ENCODE measurements around the gene AKAP6.
A peak's percentile ranks its signal among the peaks of the same experiment; 100 is the strongest.

Gene AKAP6

GRCh38 chr14:32694795-32695449 is 365.8 kb downstream of the AKAP6 start:
- Histone ChIP-seq H3K27ac (ENCODE audit: low read depth, low read length) (no peak overlapping the region), H3K4me3 (ENCODE audit: low read depth in 1 of 2, low read length in 2 of 2) (no peak overlapping the region), H3K9ac (ENCODE audit: low read length) (no peak overlapping the region), H3K27me3 (ENCODE audit: control insufficient read depth in 1 of 2, insufficient read depth in 2 of 2, low read length in 2 of 2) (no peaks in the 10 kb centered on the region), H3K4me1 (ENCODE audit: insufficient read depth, low read length) (no peaks in the 10 kb centered on the region), H3K9me3 (ENCODE audit: low read length) (no peaks in the 10 kb centered on the region), H3K36me3 (ENCODE audit: insufficient read depth, low read length) (peaks cover 3% of the 10 kb centered on the region)

DNA sequence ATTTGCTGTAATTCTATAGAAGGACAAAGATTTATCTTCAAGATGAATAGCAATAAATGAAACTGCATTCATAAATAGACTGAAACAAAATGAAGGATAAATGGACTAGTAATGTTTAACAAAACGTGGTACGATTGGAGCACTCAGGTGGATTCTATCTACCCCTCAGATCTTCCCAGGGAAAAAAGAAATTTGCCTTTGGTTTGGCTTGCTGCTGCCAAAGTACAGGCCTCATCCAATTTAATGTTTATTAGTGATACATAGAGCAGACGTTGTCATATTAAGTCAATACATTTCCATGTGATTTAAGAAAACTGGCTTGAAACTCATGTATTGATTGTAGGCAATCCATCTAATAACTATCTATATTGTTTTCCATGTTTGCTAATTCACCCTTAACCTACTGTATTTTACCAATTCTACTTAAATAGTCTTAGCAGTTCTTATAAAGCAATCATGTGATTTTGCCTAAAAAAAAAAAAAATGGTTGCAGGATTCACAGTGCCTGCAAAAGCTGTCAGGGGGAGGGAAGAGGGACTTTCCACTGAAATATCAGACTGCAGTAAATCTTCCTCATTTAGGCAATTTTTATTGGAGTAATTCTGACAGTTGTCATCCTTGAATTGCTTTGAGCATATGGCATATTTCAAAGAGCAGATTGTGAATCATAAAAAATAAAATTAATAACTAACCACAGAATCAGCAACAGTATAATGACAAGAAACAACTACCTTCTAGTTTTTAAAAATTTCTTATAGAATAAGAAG is 367.4 kb downstream of the AKAP6 start:
- no peak overlapping the region for H3K27ac ChIP-seq (ENCODE audit: low read depth, low read length)
- H3K9me3 ChIP-seq (ENCODE audit: low read length) = no peaks in the 10 kb centered on the region
- H3K27me3 ChIP-seq (ENCODE audit: control insufficient read depth in 1 of 2, insufficient read depth in 2 of 2, low read length in 2 of 2) = no peaks in the 10 kb centered on the region
- peaks cover under 1% of the 10 kb centered on the region for H3K4me1 ChIP-seq (ENCODE audit: insufficient read depth, low read length)
- H3K36me3 ChIP-seq (ENCODE audit: insufficient read depth, low read length) = peaks cover 3% of the 10 kb centered on the region
- H3K4me3 ChIP-seq (ENCODE audit: low read depth in 1 of 2, low read length in 2 of 2) = no peak overlapping the region
- H3K9ac ChIP-seq (ENCODE audit: low read length) = no peak overlapping the region

GRCh38 chr14:32697114-32697513 is 368.0 kb downstream of the AKAP6 start:
- H3K9ac ChIP-seq (ENCODE audit: low read length) = no peak overlapping the region
- no peak overlapping the region for H3K27ac ChIP-seq (ENCODE audit: low read depth, low read length)
- no peaks in the 10 kb centered on the region for H3K27me3 ChIP-seq (ENCODE audit: control insufficient read depth in 1 of 2, insufficient read depth in 2 of 2, low read length in 2 of 2)
- peaks cover 3% of the 10 kb centered on the region for H3K36me3 ChIP-seq (ENCODE audit: insufficient read depth, low read length)
- H3K4me3 ChIP-seq (ENCODE audit: low read depth in 1 of 2, low read length in 2 of 2) = no peak overlapping the region
- peaks cover 7% of the 10 kb centered on the region for H3K4me1 ChIP-seq (ENCODE audit: insufficient read depth, low read length)
- no peaks in the 10 kb centered on the region for H3K9me3 ChIP-seq (ENCODE audit: low read length)

GRCh38 chr14:32697704-32698103 is 368.6 kb downstream of the AKAP6 start:
- Histone ChIP-seq H3K9me3 (ENCODE audit: low read length) (no peaks in the 10 kb centered on the region), H3K4me3 (ENCODE audit: low read depth in 1 of 2, low read length in 2 of 2) (no peak overlapping the region), H3K9ac (ENCODE audit: low read length) (no peak overlapping the region), H3K27me3 (ENCODE audit: control insufficient read depth in 1 of 2, insufficient read depth in 2 of 2, low read length in 2 of 2) (no peaks in the 10 kb centered on the region), H3K36me3 (ENCODE audit: insufficient read depth, low read length) (peaks cover 3% of the 10 kb centered on the region), H3K4me1 (ENCODE audit: insufficient read depth, low read length) (peaks cover 13% of the 10 kb centered on the region), H3K27ac (ENCODE audit: low read depth, low read length) (no peak overlapping the region)

- Histone ChIP-seq H3K27me3 (ENCODE audit: control insufficient read depth in 1 of 2, insufficient read depth in 2 of 2, low read length in 2 of 2) (no peaks in the 10 kb centered on the region), H3K9ac (ENCODE audit: low read length) (no peak overlapping the region), H3K27ac (ENCODE audit: low read depth, low read length) (no peak overlapping the region), H3K4me3 (ENCODE audit: low read depth in 1 of 2, low read length in 2 of 2) (no peak overlapping the region), H3K4me1 (ENCODE audit: insufficient read depth, low read length) (peaks cover 24% of the 10 kb centered on the region), H3K9me3 (ENCODE audit: low read length) (no peaks in the 10 kb centered on the region), H3K36me3 (ENCODE audit: insufficient read depth, low read length) (peaks cover 3% of the 10 kb centered on the region)
Observed at GRCh38 chr14:32698831-32699230, 369.7 kb downstream of the AKAP6 start.

DNA sequence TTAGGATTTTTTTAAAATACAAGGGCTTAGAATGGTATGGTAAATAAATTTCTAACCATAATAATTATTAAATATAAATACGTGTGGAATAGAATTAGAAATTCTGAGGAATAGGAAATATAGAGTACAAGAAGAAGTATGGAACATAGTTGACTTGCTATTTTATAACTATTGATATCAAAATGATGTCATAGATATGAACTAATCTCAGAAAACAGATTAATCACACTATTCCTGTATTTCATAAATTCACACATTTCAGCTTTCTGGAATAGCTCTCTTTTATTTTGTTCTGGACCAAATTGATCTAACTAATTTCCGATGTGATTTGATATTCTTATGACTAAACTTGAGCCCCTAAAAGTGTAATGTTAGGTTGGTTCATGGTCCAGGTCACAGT is 372.4 kb downstream of the AKAP6 start:
- Histone ChIP-seq H3K4me3 (ENCODE audit: low read depth in 1 of 2, low read length in 2 of 2) (no peak overlapping the region), H3K9me3 (ENCODE audit: low read length) (no peaks in the 10 kb centered on the region), H3K36me3 (ENCODE audit: insufficient read depth, low read length) (peaks cover 3% of the 10 kb centered on the region), H3K27me3 (ENCODE audit: control insufficient read depth in 1 of 2, insufficient read depth in 2 of 2, low read length in 2 of 2) (no peaks in the 10 kb centered on the region), H3K4me1 (ENCODE audit: insufficient read depth, low read length) (peaks cover 31% of the 10 kb centered on the region), H3K27ac (ENCODE audit: low read depth, low read length) (peak overlapping the region; percentile 27), H3K9ac (ENCODE audit: low read length) (no peak overlapping the region)

GRCh38 chr14:32702088-32702487 is 373.0 kb downstream of the AKAP6 start:
- H3K9me3 ChIP-seq (ENCODE audit: low read length) = no peaks in the 10 kb centered on the region
- H3K4me1 ChIP-seq (ENCODE audit: insufficient read depth, low read length) = peaks cover 34% of the 10 kb centered on the region
- no peaks in the 10 kb centered on the region for H3K27me3 ChIP-seq (ENCODE audit: control insufficient read depth in 1 of 2, insufficient read depth in 2 of 2, low read length in 2 of 2)
- no peak overlapping the region for H3K9ac ChIP-seq (ENCODE audit: low read length)
- H3K4me3 ChIP-seq (ENCODE audit: low read depth in 1 of 2, low read length in 2 of 2) = no peak overlapping the region
- H3K36me3 ChIP-seq (ENCODE audit: insufficient read depth, low read length) = peaks cover 3% of the 10 kb centered on the region
- H3K27ac ChIP-seq (ENCODE audit: low read depth, low read length) = peak overlapping the region; percentile 74

DNA sequence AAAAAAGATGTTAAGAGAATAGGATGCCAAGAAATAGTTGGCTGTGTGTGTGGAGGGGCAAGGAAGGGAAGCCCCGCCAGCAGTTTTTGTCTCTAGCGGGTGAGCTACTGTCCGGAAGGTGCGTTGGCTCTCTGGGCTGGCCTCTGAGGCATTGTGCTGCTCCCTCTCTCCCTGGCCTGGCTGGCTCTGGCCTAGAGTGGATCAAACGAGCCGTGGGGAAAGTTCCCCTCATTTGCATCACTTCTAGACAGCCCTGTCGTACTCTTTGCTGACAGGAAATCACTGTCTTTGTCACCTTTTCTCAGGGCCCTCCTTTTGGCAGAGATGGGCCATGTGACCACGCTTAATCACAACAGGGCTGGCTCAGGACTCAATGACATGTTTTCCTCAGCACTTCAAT is 373.5 kb downstream of the AKAP6 start:
- peaks cover 34% of the 10 kb centered on the region for H3K4me1 ChIP-seq (ENCODE audit: insufficient read depth, low read length)
- peak overlapping the region; percentile 3 for H3K9ac ChIP-seq (ENCODE audit: low read length)
- H3K4me3 ChIP-seq (ENCODE audit: low read depth in 1 of 2, low read length in 2 of 2) = no peak overlapping the region
- peaks cover 3% of the 10 kb centered on the region for H3K36me3 ChIP-seq (ENCODE audit: insufficient read depth, low read length)
- peak overlapping the region; percentile 74 for H3K27ac ChIP-seq (ENCODE audit: low read depth, low read length)
- no peaks in the 10 kb centered on the region for H3K9me3 ChIP-seq (ENCODE audit: low read length)
- H3K27me3 ChIP-seq (ENCODE audit: control insufficient read depth in 1 of 2, insufficient read depth in 2 of 2, low read length in 2 of 2) = no peaks in the 10 kb centered on the region

- Histone ChIP-seq H3K9ac (ENCODE audit: low read length) (peak overlapping the region; percentile 3), H3K4me3 (ENCODE audit: low read depth in 1 of 2, low read length in 2 of 2) (peak overlapping the region in 1 of 2 donors; percentile 7), H3K9me3 (ENCODE audit: low read length) (no peaks in the 10 kb centered on the region), H3K27ac (ENCODE audit: low read depth, low read length) (peak overlapping the region; percentile 74), H3K27me3 (ENCODE audit: control insufficient read depth in 1 of 2, insufficient read depth in 2 of 2, low read length in 2 of 2) (no peaks in the 10 kb centered on the region), H3K36me3 (ENCODE audit: insufficient read depth, low read length) (no peaks in the 10 kb centered on the region), H3K4me1 (ENCODE audit: insufficient read depth, low read length) (peaks cover 40% of the 10 kb centered on the region)
Observed at GRCh38 chr14:32703183-32703621, 374.1 kb downstream of the AKAP6 start.

DNA sequence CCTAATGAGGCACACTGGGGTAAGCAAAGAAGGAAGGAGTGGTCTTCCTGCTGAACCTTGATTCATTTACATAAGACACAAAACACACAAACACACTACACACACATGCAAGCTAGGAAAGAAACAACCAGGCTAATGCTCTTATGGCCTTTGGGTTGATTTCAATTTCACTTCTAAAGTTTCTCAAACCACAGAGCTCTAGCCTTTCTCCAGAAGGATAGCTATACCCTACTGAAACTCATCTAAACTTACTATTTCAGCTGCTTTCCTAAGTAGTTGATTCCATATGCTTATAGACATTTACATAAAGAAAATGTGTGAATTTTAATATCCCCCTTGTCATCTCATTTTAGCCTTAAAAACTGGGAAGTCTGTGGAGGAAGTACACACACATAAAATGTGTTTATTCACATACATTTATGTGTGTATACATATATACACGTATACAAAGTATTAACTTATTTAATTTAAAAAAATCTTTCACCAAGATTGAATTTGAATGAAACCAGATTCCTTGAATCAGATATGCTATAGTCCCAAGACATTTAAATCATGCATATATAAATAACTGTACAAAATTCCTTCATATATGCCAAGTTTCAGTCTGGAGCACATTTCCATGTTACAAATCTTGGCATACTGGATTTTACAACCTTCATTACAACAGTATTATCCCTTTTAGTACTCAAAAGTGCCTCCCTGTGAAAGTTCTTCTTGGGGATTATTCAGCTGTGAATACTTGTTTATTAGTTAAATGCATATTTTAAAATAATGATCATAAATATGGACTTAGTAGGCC is 377.8 kb downstream of the AKAP6 start:
- H3K9ac ChIP-seq (ENCODE audit: low read length) = no peak overlapping the region
- no peaks in the 10 kb centered on the region for H3K36me3 ChIP-seq (ENCODE audit: insufficient read depth, low read length)
- H3K4me3 ChIP-seq (ENCODE audit: low read depth in 1 of 2, low read length in 2 of 2) = no peak overlapping the region
- peaks cover 62% of the 10 kb centered on the region for H3K4me1 ChIP-seq (ENCODE audit: insufficient read depth, low read length)
- H3K9me3 ChIP-seq (ENCODE audit: low read length) = no peaks in the 10 kb centered on the region
- peak overlapping the region; percentile 43 for H3K27ac ChIP-seq (ENCODE audit: low read depth, low read length)
- no peaks in the 10 kb centered on the region for H3K27me3 ChIP-seq (ENCODE audit: control insufficient read depth in 1 of 2, insufficient read depth in 2 of 2, low read length in 2 of 2)

DNA sequence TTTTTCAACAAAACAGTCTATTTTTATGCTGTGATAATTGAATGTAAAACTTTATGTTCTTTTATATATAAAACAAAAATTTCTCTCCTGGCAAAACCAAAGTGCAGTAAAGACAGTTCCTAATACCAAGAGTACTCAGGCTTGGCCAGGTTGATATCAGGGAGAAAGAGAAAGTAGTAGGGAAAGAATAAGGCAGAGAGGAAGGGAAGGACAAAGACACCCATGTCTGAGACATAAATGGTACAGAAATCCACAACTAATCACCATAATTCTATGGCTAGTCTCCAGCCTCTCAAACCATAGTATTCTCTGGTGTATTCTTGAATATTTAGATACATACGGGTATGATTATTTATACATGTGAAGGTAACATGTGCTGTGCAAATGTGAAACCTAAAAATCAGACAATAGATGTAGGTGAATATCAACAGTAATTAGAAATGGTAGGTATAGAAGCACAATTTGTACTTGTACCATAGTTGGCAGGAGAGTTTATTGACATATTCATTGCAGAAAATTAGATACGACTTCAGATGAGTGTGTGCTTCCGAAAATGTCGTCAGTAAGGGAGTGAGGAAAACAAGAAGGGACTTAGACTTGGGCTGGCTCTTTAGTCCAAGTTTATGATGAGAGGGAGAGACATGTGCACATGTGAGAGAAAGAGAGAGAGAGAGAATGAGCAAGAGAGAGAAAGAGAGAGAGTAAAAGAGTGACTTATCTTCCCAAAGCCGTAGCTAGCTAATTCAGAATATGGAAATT is 378.8 kb downstream of the AKAP6 start:
- no peaks in the 10 kb centered on the region for H3K27me3 ChIP-seq (ENCODE audit: control insufficient read depth in 1 of 2, insufficient read depth in 2 of 2, low read length in 2 of 2)
- no peak overlapping the region for H3K9ac ChIP-seq (ENCODE audit: low read length)
- no peak overlapping the region for H3K4me3 ChIP-seq (ENCODE audit: low read depth in 1 of 2, low read length in 2 of 2)
- H3K36me3 ChIP-seq (ENCODE audit: insufficient read depth, low read length) = no peaks in the 10 kb centered on the region
- H3K27ac ChIP-seq (ENCODE audit: low read depth, low read length) = peak overlapping the region; percentile 4
- peaks cover 52% of the 10 kb centered on the region for H3K4me1 ChIP-seq (ENCODE audit: insufficient read depth, low read length)
- H3K9me3 ChIP-seq (ENCODE audit: low read length) = no peaks in the 10 kb centered on the region
